HG03378 (cell line): Measurements from ENCODE around the gene MCAM.

Source experiments
- ATAC-seq: cut with Tn5 transposase; IDR thresholded peaks from one replicate; pipeline ENCODE4 v1.9.1; 2021; ENCODE audit warnings: mild to moderate bottlenecking, moderate library complexity; ENCODE audit not compliant: unreplicated experiment

MCAM gene

DNA sequence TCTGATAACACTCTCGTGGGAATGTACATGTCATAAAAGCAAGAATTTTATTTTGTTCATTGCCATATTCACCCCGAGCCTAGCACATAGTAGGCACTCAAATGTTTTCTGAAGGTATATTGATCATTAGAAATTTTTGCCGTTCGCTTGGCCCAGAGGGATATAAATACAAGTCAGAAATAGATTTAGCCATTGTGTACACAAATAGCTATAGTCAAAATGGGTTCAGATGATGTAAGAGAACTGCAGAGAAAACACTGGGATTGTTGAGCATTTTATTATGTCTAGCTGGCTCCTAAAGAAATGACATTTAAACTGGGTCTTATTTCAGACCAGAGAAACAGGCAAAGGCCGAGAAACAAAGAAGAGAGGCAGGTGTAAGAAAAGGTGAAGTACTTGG is 49.3 kb downstream of the MCAM start:
- ATAC-seq: no peak

- ATAC-seq: no peak
Observed at GRCh38 chr11:119266517-119267255, 50.2 kb downstream of the MCAM start.

GRCh38 chr11:119266063-119266462 is 50.9 kb downstream of the MCAM start:
- no peak for ATAC-seq

- no peak for ATAC-seq
Observed at GRCh38 chr11:119263352-119263940, 53.5 kb downstream of the MCAM start.

GRCh38 chr11:119262668-119263351 is 54.1 kb downstream of the MCAM start:
- no peak for ATAC-seq

- ATAC-seq: no peak
Observed at GRCh38 chr11:119258983-119259382, 57.9 kb downstream of the MCAM start.
